GM18520 (cell line): ENCODE results near the gene OR3A3.
"Not testable (repeated sequence)": the region's sequence is repeated elsewhere in the genome, so short reads cannot be mapped to it uniquely, and the experiment has no call there.

Experiments
- ATAC-seq: cut with Tn5 transposase; IDR thresholded peaks from one replicate; pipeline ENCODE4 v1.9.1; 2021; ENCODE audit not compliant: unreplicated experiment

OR3A3 gene

GRCh38 chr17:3411070-3411469 is at the start of gene OR3A3:
Gene OR3A3 (plus strand): TSS chr17:3411370.
- ATAC-seq = no peak

GRCh38 chr17:3371167-3371566 is 40.0 kb upstream of the OR3A3 start:
- not testable (repeated sequence) for ATAC-seq

GRCh38 chr17:3378321-3378720 is 32.8 kb upstream of the OR3A3 start:
- ATAC-seq = no peak

GRCh38 chr17:3381957-3382356 is 29.2 kb upstream of the OR3A3 start:
- no peak for ATAC-seq

GRCh38 chr17:3385869-3386816 is 25.0 kb upstream of the OR3A3 start, which contains the start of gene OR3A2:
Gene OR3A2 (minus strand): TSS chr17:3386308.
- ATAC-seq = no peak

GRCh38 chr17:3389791-3390190 is 21.4 kb upstream of the OR3A3 start:
- no peak for ATAC-seq

- ATAC-seq = not testable (repeated sequence)
These were observed 13.4 kb upstream of the OR3A3 start for GRCh38 chr17:3397801-3398200.

- ATAC-seq = no peak
These were observed 12.9 kb upstream of the OR3A3 start, which contains the start of gene OR1E1 for GRCh38 chr17:3398310-3398709. Gene OR1E1 (minus strand): TSS chr17:3398410. CDS start chr17:3398410, 0 bp downstream.

GRCh38 chr17:3400055-3400454 is 11.1 kb upstream of the OR3A3 start:
- ATAC-seq = no peak

- no peak for ATAC-seq
These were observed 9.4 kb upstream of the OR3A3 start for GRCh38 chr17:3401786-3402185.

GRCh38 chr17:3403856-3404255 is 7.3 kb upstream of the OR3A3 start:
- ATAC-seq = not testable (repeated sequence)

- not testable (repeated sequence) for ATAC-seq
These were observed 1.0 kb downstream of the OR3A3 start for GRCh38 chr17:3412216-3412615.

GRCh38 chr17:3415610-3416009 is 4.4 kb downstream of the OR3A3 start:
- no peak for ATAC-seq

GRCh38 chr17:3418222-3418621 is 7.1 kb downstream of the OR3A3 start:
- ATAC-seq = no peak

GRCh38 chr17:3433215-3433614 is 22.0 kb downstream of the OR3A3 start:
- ATAC-seq = not testable (repeated sequence)

- ATAC-seq = no peak
These were observed 22.6 kb downstream of the OR3A3 start, which contains the start of gene OR1E2 for GRCh38 chr17:3433741-3434140. Gene OR1E2 (minus strand): TSS chr17:3433841. CDS start chr17:3433841, 0 bp downstream.

- no peak for ATAC-seq
These were observed 27.2 kb downstream of the OR3A3 start for GRCh38 chr17:3438368-3438767.

GRCh38 chr17:3440451-3440850 is 29.3 kb downstream of the OR3A3 start:
- ATAC-seq = no peak

GRCh38 chr17:3447625-3448024 is 36.5 kb downstream of the OR3A3 start:
- ATAC-seq = no peak

- ATAC-seq = no peak
These were observed 37.0 kb downstream of the OR3A3 start for GRCh38 chr17:3448059-3448665.

GRCh38 chr17:3466355-3466754 is 55.2 kb downstream of the OR3A3 start:
- ATAC-seq = not testable (repeated sequence)

- ATAC-seq = no peak
These were observed 58.4 kb downstream of the OR3A3 start for GRCh38 chr17:3469529-3469928.
